ENCODE results near the gene MMP13.
"Not testable (repeated sequence)": the region's sequence is repeated elsewhere in the genome, so short reads cannot be mapped to it uniquely, and the experiment has no call there.

The MMP13 gene

GRCh38 chr11:102955624-102956023, at the start of gene MMP13:
Gene MMP13, minus strand, starts transcription at chr11:102955732. Its CDS starts 27 bp downstream, at chr11:102955705.
- DNase-seq (ENCODE audit: low read depth) = no peak
- no peak within 1 kb of the TSS for H3K4me3 ChIP-seq (ENCODE audit: low read depth, low read length)
- no peak for TF ChIP-seq CTCF (conservative IDR thresholded peaks at IDR 0.05; ENCODE audit: low read depth, low read length)

- H3K4me3 ChIP-seq (ENCODE audit: low read depth, low read length); DNase-seq (ENCODE audit: low read depth): not testable (repeated sequence)
Measured at GRCh38 chr11:103004234-103004633, 48.7 kb upstream of the MMP13 start.

- no peak for DNase-seq (ENCODE audit: low read depth)
- H3K4me3 ChIP-seq (ENCODE audit: low read depth, low read length) = no peak overlapping the region
- TF ChIP-seq CTCF (conservative IDR thresholded peaks at IDR 0.05; ENCODE audit: low read depth, low read length) = no peak
Measured at GRCh38 chr11:102994105-102994504, 38.6 kb upstream of the MMP13 start.

- H3K4me3 ChIP-seq (ENCODE audit: low read depth, low read length) = no peak overlapping the region
- DNase-seq (ENCODE audit: low read depth) = no peak
- TF ChIP-seq CTCF (conservative IDR thresholded peaks at IDR 0.05; ENCODE audit: low read depth, low read length) = no peak
Measured at GRCh38 chr11:102991776-102992175, 36.2 kb upstream of the MMP13 start.

- no peak for DNase-seq (ENCODE audit: low read depth)
- no peak for TF ChIP-seq CTCF (conservative IDR thresholded peaks at IDR 0.05; ENCODE audit: low read depth, low read length)
- H3K4me3 ChIP-seq (ENCODE audit: low read depth, low read length) = no peak overlapping the region
Measured at GRCh38 chr11:102990145-102990544, 34.6 kb upstream of the MMP13 start.

- H3K4me3 ChIP-seq (ENCODE audit: low read depth, low read length) = no peak overlapping the region
- DNase-seq (ENCODE audit: low read depth) = peak; percentile 34
- no peak for TF ChIP-seq CTCF (conservative IDR thresholded peaks at IDR 0.05; ENCODE audit: low read depth, low read length)
Measured at GRCh38 chr11:102989379-102990047, 34.0 kb upstream of the MMP13 start.

- no peak for TF ChIP-seq CTCF (conservative IDR thresholded peaks at IDR 0.05; ENCODE audit: low read depth, low read length)
- H3K4me3 ChIP-seq (ENCODE audit: low read depth, low read length) = no peak overlapping the region
- peak; percentile 29 for DNase-seq (ENCODE audit: low read depth)
Measured at GRCh38 chr11:102986815-102987214, 31.3 kb upstream of the MMP13 start.

Measured in choroid plexus epithelial cell (primary cell).